RWPE2 (cell line): Measurements from ENCODE around the gene TLR2.
"Not testable (repeated sequence)": the region's sequence is repeated elsewhere in the genome, so short reads cannot be mapped to it uniquely, and the experiment has no call there.

ENCODE experiments used
- ATAC-seq: fragments of 200-7000 bp; cut with Tn5 transposase; 3 replicates; pipeline ENCODE4 v1.9.1; 2021; ENCODE audit warnings: low read depth
- DNase-seq: peaks from one replicate; pipeline ENCODE4 v3.0.0-alpha.2; 2020; ENCODE audit warnings: low spot score
- H3K27ac ChIP-seq: fragments of 450-650 bp; 2 replicates; pipeline ENCODE4 v1.5.1; 2017; ENCODE audit warnings: mild to moderate bottlenecking; ENCODE audit not compliant: poor library complexity, severe bottlenecking
- H3K27me3 ChIP-seq: fragments of 250-450 bp; sonication (Bioruptor Pico); 2 replicates; pipeline ENCODE4 v1.5.1; 2021; ENCODE audit warnings: mild to moderate bottlenecking, moderate library complexity; ENCODE audit not compliant: insufficient read depth, poor library complexity, severe bottlenecking
- H3K36me3 ChIP-seq: fragments of 250-450 bp; sonication (Bioruptor Pico); 2 replicates; pipeline ENCODE4 v1.5.1; 2020; ENCODE audit warnings: low read depth, mild to moderate bottlenecking, moderate library complexity
- H3K4me1 ChIP-seq: fragments of 250-450 bp; sonication (Bioruptor Pico); 2 replicates; pipeline ENCODE4 v1.5.1; 2021; ENCODE audit warnings: mild to moderate bottlenecking, moderate library complexity; ENCODE audit not compliant: insufficient read depth, poor library complexity, severe bottlenecking
- H3K4me3 ChIP-seq: fragments of 250-450 bp; sonication (Bioruptor Pico); 2 replicates; pipeline ENCODE4 v1.5.1; 2021; ENCODE audit warnings: mild to moderate bottlenecking, moderate library complexity; ENCODE audit not compliant: severe bottlenecking
- H3K9me3 ChIP-seq: fragments of 250-450 bp; sonication (Bioruptor Pico); 2 replicates; pipeline ENCODE4 v1.5.1; 2021; ENCODE audit warnings: mild to moderate bottlenecking, moderate library complexity; ENCODE audit not compliant: severe bottlenecking
- CTCF ChIP-seq: fragments of 450-650 bp; IDR thresholded peaks from one replicate; pipeline ENCODE4 v1.5.1; 2017; ENCODE audit warnings: mild to moderate bottlenecking, moderate library complexity; ENCODE audit not compliant: poor library complexity, severe bottlenecking

Gene TLR2

GRCh38 chr4:153661215-153661822, 22.8 kb upstream of the TLR2 start:
- no peak for TF ChIP-seq CTCF
- Histone ChIP-seq H3K27ac (no peak overlapping the region), H3K4me1 (peaks cover 9% of the 10 kb centered on the region), H3K36me3 (no peaks in the 10 kb centered on the region), H3K27me3 (no peaks in the 10 kb centered on the region), H3K9me3 (no peaks in the 10 kb centered on the region), H3K4me3 (no peak overlapping the region)
- ATAC-seq (no peak), DNase-seq (no peak)

- H3K36me3 ChIP-seq = no peaks in the 10 kb centered on the region
- H3K27ac ChIP-seq = no peak overlapping the region
- no peak for TF ChIP-seq CTCF
- H3K27me3 ChIP-seq = no peaks in the 10 kb centered on the region
- H3K4me1 ChIP-seq = peaks cover 4% of the 10 kb centered on the region
- H3K4me3 ChIP-seq = no peak overlapping the region
- DNase-seq = no peak
- ATAC-seq = no peak
- no peaks in the 10 kb centered on the region for H3K9me3 ChIP-seq
Observed at GRCh38 chr4:153661908-153662307, 22.2 kb upstream of the TLR2 start.

GRCh38 chr4:153663667-153664066, 20.4 kb upstream of the TLR2 start:
- no peak for TF ChIP-seq CTCF
- DNase-seq = no peak
- Histone ChIP-seq H3K9me3 (no peaks in the 10 kb centered on the region), H3K4me1 (peaks cover 4% of the 10 kb centered on the region), H3K4me3 (no peak overlapping the region), H3K36me3 (no peaks in the 10 kb centered on the region), H3K27me3 (no peaks in the 10 kb centered on the region), H3K27ac (no peak overlapping the region)
- ATAC-seq = no peak

- H3K27me3 ChIP-seq, H3K27ac ChIP-seq, H3K9me3 ChIP-seq, ATAC-seq, H3K4me3 ChIP-seq, DNase-seq, H3K36me3 ChIP-seq, H3K4me1 ChIP-seq: not testable (repeated sequence)
Observed at GRCh38 chr4:153666505-153666904, 17.6 kb upstream of the TLR2 start.

GRCh38 chr4:153668647-153669046, 15.4 kb upstream of the TLR2 start:
- DNase-seq (no peak), ATAC-seq (no peak)
- TF ChIP-seq CTCF = no peak
- H3K27me3 ChIP-seq = no peaks in the 10 kb centered on the region
- no peak overlapping the region for H3K4me3 ChIP-seq
- H3K9me3 ChIP-seq = no peaks in the 10 kb centered on the region
- no peaks in the 10 kb centered on the region for H3K36me3 ChIP-seq
- no peak overlapping the region for H3K27ac ChIP-seq
- H3K4me1 ChIP-seq = no peaks in the 10 kb centered on the region
